Epithelial cell of prostate (primary cell): ENCODE results near the gene PAX7.
"Not testable (repeated sequence)": the region's sequence is repeated elsewhere in the genome, so short reads cannot be mapped to it uniquely, and the experiment has no call there.

Experiments
- DNase-seq: peaks from one replicate; pipeline ENCODE4 v3.0.0-alpha.2; 2011; ENCODE audit warnings: low read depth, low spot score
- H3K27ac ChIP-seq: fragments of 450-650 bp; 2 replicates; pipeline ENCODE4 v1.5.1; 2017; ENCODE audit warnings: mild to moderate bottlenecking

The PAX7 gene

GRCh38 chr1:18630511-18631495 is at the start of gene PAX7:
TSS of gene PAX7 (plus strand) at chr1:18630846. CDS start at chr1:18631604, 758 bp downstream.
- H3K27ac ChIP-seq, result no peak within 1 kb of the TSS
- DNase-seq, result no peak

- no peak overlapping the region for H3K27ac ChIP-seq
- no peak for DNase-seq
These were observed 49.2 kb upstream of the PAX7 start for GRCh38 chr1:18581420-18581880.

GRCh38 chr1:18582890-18583289 is 47.8 kb upstream of the PAX7 start:
- no peak overlapping the region for H3K27ac ChIP-seq
- no peak for DNase-seq

- H3K27ac ChIP-seq, result no peak overlapping the region
- no peak for DNase-seq
These were observed 47.2 kb upstream of the PAX7 start for GRCh38 chr1:18583326-18583941.

GRCh38 chr1:18586016-18586415 is 44.6 kb upstream of the PAX7 start:
- not testable (repeated sequence) for DNase-seq, H3K27ac ChIP-seq

- no peak for DNase-seq
These were observed 42.6 kb upstream of the PAX7 start for GRCh38 chr1:18588093-18588492.

GRCh38 chr1:18592368-18592767 is 38.3 kb upstream of the PAX7 start:
- no peak overlapping the region for H3K27ac ChIP-seq
- DNase-seq, result no peak

More at GRCh38 chr1:18588093-18588492, 42.6 kb upstream of the PAX7 start:
- H3K27ac ChIP-seq, result no peak overlapping the region

- no peak for DNase-seq
- no peak overlapping the region for H3K27ac ChIP-seq
These were observed 33.2 kb upstream of the PAX7 start for GRCh38 chr1:18597160-18598042.

GRCh38 chr1:18599086-18599485 is 31.6 kb upstream of the PAX7 start:
- H3K27ac ChIP-seq, result no peak overlapping the region
- no peak for DNase-seq

- H3K27ac ChIP-seq, result no peak overlapping the region
- DNase-seq, result no peak
These were observed 30.9 kb upstream of the PAX7 start for GRCh38 chr1:18599704-18600103.

GRCh38 chr1:18602533-18603211 is 28.0 kb upstream of the PAX7 start:
- no peak overlapping the region for H3K27ac ChIP-seq

GRCh38 chr1:18603212-18603852 is 27.3 kb upstream of the PAX7 start:
- DNase-seq, result no peak
- H3K27ac ChIP-seq, result no peak overlapping the region

More at GRCh38 chr1:18602533-18603211, 28.0 kb upstream of the PAX7 start:
- no peak for DNase-seq

GRCh38 chr1:18606443-18607288 is 24.0 kb upstream of the PAX7 start:
- no peak overlapping the region for H3K27ac ChIP-seq
- DNase-seq, result no peak

- no peak for DNase-seq
These were observed 23.3 kb upstream of the PAX7 start for GRCh38 chr1:18607289-18607760.

GRCh38 chr1:18608534-18608933 is 22.1 kb upstream of the PAX7 start:
- no peak for DNase-seq
- no peak overlapping the region for H3K27ac ChIP-seq

More at GRCh38 chr1:18607289-18607760, 23.3 kb upstream of the PAX7 start:
- no peak overlapping the region for H3K27ac ChIP-seq

- DNase-seq, result no peak
- H3K27ac ChIP-seq, result no peak overlapping the region
These were observed 19.3 kb upstream of the PAX7 start for GRCh38 chr1:18611311-18611710.

GRCh38 chr1:18612073-18612472 is 18.6 kb upstream of the PAX7 start:
- no peak overlapping the region for H3K27ac ChIP-seq
- DNase-seq, result no peak

- no peak overlapping the region for H3K27ac ChIP-seq
- no peak for DNase-seq
These were observed 16.4 kb upstream of the PAX7 start for GRCh38 chr1:18614069-18614735.
